Activated T-cell treated with anti-CD3 and anti-CD28 coated beads, Interleukin-2, amount 50 U/mL, for 4 hours (primary cell): Measurements from ENCODE around the gene TUBA1C. TPM values are rescaled to one million over a fixed set of nuclear protein-coding genes. Genes with fewer than 3 reads are reported as not detected.

Experiments
- ATAC-seq, 2 donors: fragments of 200-7000 bp; cut with Tn5 transposase; one replicate each; pipeline ENCODE4 v1.10.0; 2021
- DNase-seq: peaks from one replicate; pipeline ENCODE4 v3.0.0-alpha.2; 2020
- H3K27me3 Mint-ChIP-seq: one replicate; pipeline ENCODE4 v1.8.0; 2021; ENCODE audit warnings: low read depth, mixed read lengths
- H3K36me3 Mint-ChIP-seq: one replicate; pipeline ENCODE4 v1.8.0; 2022; ENCODE audit warnings: mixed read lengths; ENCODE audit not compliant: insufficient read depth
- H3K4me1 Mint-ChIP-seq: one replicate; pipeline ENCODE4 v1.8.0; 2021; ENCODE audit warnings: low read depth, mixed read lengths
- H3K4me3 Mint-ChIP-seq: one replicate; pipeline ENCODE4 v1.8.0; 2021; ENCODE audit warnings: mild to moderate bottlenecking, moderate library complexity, mixed read lengths
- H3K9me3 Mint-ChIP-seq: one replicate; pipeline ENCODE4 v1.8.0; 2021; ENCODE audit warnings: mixed read lengths
- total RNA-seq, 3 donors: library from RNA; stranded (reverse); gene quantifications; one replicate each; pipeline ENCODE4 v1.2.1, GENCODE V29; 2021

Gene TUBA1C
- total RNA-seq, 3 donors from 2014 or later = 529 to 597 (median 572) TPM

- Mint-ChIP-seq H3K4me3 (no peak overlapping the region), H3K4me1 (no peaks in the 10 kb centered on the region), H3K36me3 (no peaks in the 10 kb centered on the region), H3K27me3 (peaks cover 31% of the 10 kb centered on the region), H3K9me3 (no peaks in the 10 kb centered on the region)
- ATAC-seq = no peak
- DNase-seq = no peak
These were observed 19.8 kb downstream of the TUBA1C start for GRCh38 chr12:49284672-49285071.

- Mint-ChIP-seq H3K9me3 (no peaks in the 10 kb centered on the region), H3K4me1 (no peaks in the 10 kb centered on the region), H3K4me3 (no peak overlapping the region), H3K36me3 (no peaks in the 10 kb centered on the region), H3K27me3 (peaks cover 40% of the 10 kb centered on the region)
- ATAC-seq = no peak
- DNase-seq = no peak
These were observed 23.0 kb downstream of the TUBA1C start for GRCh38 chr12:49287876-49288275.

- H3K27me3 Mint-ChIP-seq = peaks cover 44% of the 10 kb centered on the region
- DNase-seq (peak; percentile 63), ATAC-seq (peak; percentile 77 to 78)
- no peaks in the 10 kb centered on the region for H3K4me1 Mint-ChIP-seq
- no peaks in the 10 kb centered on the region for H3K36me3 Mint-ChIP-seq
- H3K9me3 Mint-ChIP-seq = no peaks in the 10 kb centered on the region
- no peak overlapping the region for H3K4me3 Mint-ChIP-seq
These were observed 23.6 kb downstream of the TUBA1C start for GRCh38 chr12:49288412-49288853.

- H3K36me3 Mint-ChIP-seq = no peaks in the 10 kb centered on the region
- no peaks in the 10 kb centered on the region for H3K9me3 Mint-ChIP-seq
- peaks cover 44% of the 10 kb centered on the region for H3K27me3 Mint-ChIP-seq
- no peak for DNase-seq
- H3K4me3 Mint-ChIP-seq = no peak overlapping the region
- H3K4me1 Mint-ChIP-seq = no peaks in the 10 kb centered on the region
- no peak for ATAC-seq
These were observed 24.2 kb downstream of the TUBA1C start for GRCh38 chr12:49288922-49289555.

- Mint-ChIP-seq H3K27me3 (peaks cover 61% of the 10 kb centered on the region), H3K9me3 (no peaks in the 10 kb centered on the region), H3K4me3 (no peak overlapping the region), H3K4me1 (peaks cover 14% of the 10 kb centered on the region), H3K36me3 (no peaks in the 10 kb centered on the region)
- no peak for ATAC-seq
- no peak for DNase-seq
These were observed 27.8 kb downstream of the TUBA1C start for GRCh38 chr12:49292729-49293055.

GRCh38 chr12:49293056-49293956, 28.4 kb downstream of the TUBA1C start:
- Mint-ChIP-seq H3K27me3 (peaks cover 61% of the 10 kb centered on the region), H3K4me1 (peaks cover 17% of the 10 kb centered on the region), H3K9me3 (no peaks in the 10 kb centered on the region), H3K4me3 (no peak overlapping the region), H3K36me3 (no peaks in the 10 kb centered on the region)
- DNase-seq = no peak
- no peak for ATAC-seq

GRCh38 chr12:49294086-49294803, 29.4 kb downstream of the TUBA1C start:
- no peak for ATAC-seq
- Mint-ChIP-seq H3K4me3 (no peak overlapping the region), H3K27me3 (peaks cover 61% of the 10 kb centered on the region), H3K4me1 (peaks cover 19% of the 10 kb centered on the region), H3K9me3 (no peaks in the 10 kb centered on the region), H3K36me3 (no peaks in the 10 kb centered on the region)
- DNase-seq = no peak

- ATAC-seq (no peak), DNase-seq (no peak)
- Mint-ChIP-seq H3K4me1 (peaks cover 19% of the 10 kb centered on the region), H3K4me3 (no peak overlapping the region), H3K36me3 (no peaks in the 10 kb centered on the region), H3K27me3 (peaks cover 61% of the 10 kb centered on the region), H3K9me3 (no peaks in the 10 kb centered on the region)
These were observed 29.9 kb downstream of the TUBA1C start for GRCh38 chr12:49294804-49295081.

- H3K4me3 Mint-ChIP-seq = no peak within 1 kb of the TSS
- DNase-seq = no peak
- peaks cover 19% of the 10 kb centered on the region for H3K4me1 Mint-ChIP-seq
- H3K36me3 Mint-ChIP-seq = no peaks in the 10 kb centered on the region
- H3K27me3 Mint-ChIP-seq = peaks cover 61% of the 10 kb centered on the region
- H3K9me3 Mint-ChIP-seq = no peaks in the 10 kb centered on the region
- ATAC-seq = no peak
These were observed 30.4 kb downstream of the TUBA1C start, which contains the start of gene PRPH for GRCh38 chr12:49295082-49295936. PRPH (plus strand) TSS chr12:49295147; CDS start chr12:49295201, 54 bp downstream.

- DNase-seq (peak; percentile 58), ATAC-seq (peak; percentile 69 to 75)
- Mint-ChIP-seq H3K4me3 (peak overlapping the region; percentile 58), H3K4me1 (peaks cover 19% of the 10 kb centered on the region), H3K27me3 (peaks cover 64% of the 10 kb centered on the region), H3K36me3 (no peaks in the 10 kb centered on the region), H3K9me3 (no peaks in the 10 kb centered on the region)
These were observed 31.4 kb downstream of the TUBA1C start for GRCh38 chr12:49296034-49296835.

- H3K36me3 Mint-ChIP-seq = no peaks in the 10 kb centered on the region
- peak; percentile 59 to 70 for ATAC-seq
- no peak for DNase-seq
- no peaks in the 10 kb centered on the region for H3K9me3 Mint-ChIP-seq
- H3K4me3 Mint-ChIP-seq = peak overlapping the region; percentile 58
- peaks cover 64% of the 10 kb centered on the region for H3K27me3 Mint-ChIP-seq
- H3K4me1 Mint-ChIP-seq = peaks cover 23% of the 10 kb centered on the region
These were observed 32.2 kb downstream of the TUBA1C start for GRCh38 chr12:49296836-49297694.

- Mint-ChIP-seq H3K9me3 (no peaks in the 10 kb centered on the region), H3K27me3 (peaks cover 65% of the 10 kb centered on the region), H3K4me3 (no peak overlapping the region), H3K4me1 (peaks cover 23% of the 10 kb centered on the region), H3K36me3 (no peaks in the 10 kb centered on the region)
- ATAC-seq (peak in 1 of 2 donors; percentile 3), DNase-seq (no peak)
These were observed 32.8 kb downstream of the TUBA1C start for GRCh38 chr12:49297695-49298060.

GRCh38 chr12:49298160-49298559, 33.3 kb downstream of the TUBA1C start:
- Mint-ChIP-seq H3K4me3 (no peak overlapping the region), H3K27me3 (peaks cover 67% of the 10 kb centered on the region), H3K4me1 (peaks cover 23% of the 10 kb centered on the region), H3K9me3 (no peaks in the 10 kb centered on the region), H3K36me3 (no peaks in the 10 kb centered on the region)
- ATAC-seq = no peak
- DNase-seq = no peak
